Hippocampal formation (tissue), 2 donors: ENCODE measurements around the gene RAB11FIP3.

Experiments used
- DNase-seq, 2 donors: peaks; one replicate each; lab custom pipeline; 2025; lab: John Stamatoyannopoulos, UW

The RAB11FIP3 gene

GRCh38 chr16:554640-555365 lies 129.4 kb downstream of the RAB11FIP3 start:
- no peak for DNase-seq

DNA sequence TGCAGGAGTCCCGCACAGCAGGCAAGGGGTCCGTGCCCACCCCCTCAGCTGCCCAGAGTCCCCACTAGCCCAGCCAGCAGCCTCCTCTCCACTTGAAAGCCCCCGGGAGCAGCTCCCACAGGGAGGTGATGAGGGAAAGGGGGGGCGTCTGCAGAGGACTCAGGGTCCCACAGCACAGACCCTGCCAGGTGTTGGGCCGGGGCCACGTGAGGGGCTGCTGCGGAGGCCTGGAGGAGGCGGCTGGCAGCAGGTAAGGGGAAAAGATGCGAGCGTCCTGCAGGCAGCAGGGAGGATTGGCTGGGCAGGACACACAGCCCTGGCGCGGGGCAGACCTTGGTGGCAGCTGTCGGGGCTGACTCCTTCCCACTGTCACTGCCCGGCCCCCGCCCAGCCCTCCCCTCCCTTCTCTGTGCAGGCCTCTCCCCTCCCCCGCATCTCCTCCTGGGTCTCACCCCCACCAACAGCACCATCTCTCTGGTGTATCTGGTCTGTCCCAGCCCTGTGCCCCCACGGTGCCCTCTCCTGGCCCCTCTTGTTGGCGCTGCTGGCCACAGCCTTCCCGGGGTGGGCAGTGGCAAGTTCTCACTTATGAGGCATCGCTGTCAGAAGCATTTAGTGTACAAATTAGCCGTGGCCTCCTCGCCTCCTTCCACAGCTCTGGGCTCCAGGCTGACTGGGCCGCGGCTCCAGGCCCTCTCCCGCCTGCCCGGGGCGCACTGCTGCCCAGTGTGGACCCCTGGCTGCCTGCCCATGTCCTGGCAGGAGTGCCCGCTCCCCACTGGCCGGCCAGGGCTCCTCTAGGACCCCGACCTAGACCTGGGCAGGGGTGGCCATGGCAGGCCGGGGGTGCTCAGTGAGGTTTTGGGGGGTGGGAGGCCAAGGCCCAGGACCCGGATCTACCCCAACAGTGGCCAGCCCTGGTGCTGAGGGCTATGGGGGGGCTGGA lies 130.4 kb downstream of the RAB11FIP3 start:
- DNase-seq, result no peak

DNA sequence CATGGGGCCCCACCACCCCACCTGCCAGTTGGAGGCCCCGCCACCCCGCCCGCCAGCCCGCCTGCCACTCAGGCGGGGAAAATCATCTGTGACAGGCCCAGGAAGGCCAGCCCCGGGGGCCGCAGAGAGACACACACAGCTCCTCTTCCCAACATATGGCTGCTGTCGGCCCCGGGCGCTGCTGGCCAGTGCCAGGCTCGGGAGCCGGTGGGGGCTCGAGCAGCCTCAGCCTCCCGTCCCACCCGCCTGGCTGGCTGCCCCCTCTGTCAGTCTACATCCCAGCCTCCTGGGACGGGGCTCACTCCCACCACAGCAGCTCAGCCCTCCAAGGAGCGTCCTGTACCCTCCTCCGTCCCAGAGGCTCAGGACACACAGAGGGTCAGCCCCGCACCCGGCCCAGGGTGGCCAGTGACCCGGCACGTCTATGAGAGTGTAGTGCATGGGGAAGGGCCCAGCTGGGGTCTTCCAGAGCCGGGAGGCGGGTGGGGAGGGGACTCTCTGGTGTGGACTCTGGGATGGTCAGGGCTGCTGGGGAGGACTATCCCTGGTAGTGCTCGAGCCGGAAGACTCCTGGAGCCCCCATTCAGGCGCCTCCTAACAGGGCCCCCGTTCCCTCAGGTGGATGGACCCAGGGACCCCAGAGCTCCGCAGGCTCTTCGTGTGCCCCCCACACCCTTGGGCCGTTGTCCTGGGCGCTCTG lies 131.2 kb downstream of the RAB11FIP3 start:
- DNase-seq, result no peak

- no peak for DNase-seq
These were observed 132.2 kb downstream of the RAB11FIP3 start for GRCh38 chr16:557463-558297.

DNA sequence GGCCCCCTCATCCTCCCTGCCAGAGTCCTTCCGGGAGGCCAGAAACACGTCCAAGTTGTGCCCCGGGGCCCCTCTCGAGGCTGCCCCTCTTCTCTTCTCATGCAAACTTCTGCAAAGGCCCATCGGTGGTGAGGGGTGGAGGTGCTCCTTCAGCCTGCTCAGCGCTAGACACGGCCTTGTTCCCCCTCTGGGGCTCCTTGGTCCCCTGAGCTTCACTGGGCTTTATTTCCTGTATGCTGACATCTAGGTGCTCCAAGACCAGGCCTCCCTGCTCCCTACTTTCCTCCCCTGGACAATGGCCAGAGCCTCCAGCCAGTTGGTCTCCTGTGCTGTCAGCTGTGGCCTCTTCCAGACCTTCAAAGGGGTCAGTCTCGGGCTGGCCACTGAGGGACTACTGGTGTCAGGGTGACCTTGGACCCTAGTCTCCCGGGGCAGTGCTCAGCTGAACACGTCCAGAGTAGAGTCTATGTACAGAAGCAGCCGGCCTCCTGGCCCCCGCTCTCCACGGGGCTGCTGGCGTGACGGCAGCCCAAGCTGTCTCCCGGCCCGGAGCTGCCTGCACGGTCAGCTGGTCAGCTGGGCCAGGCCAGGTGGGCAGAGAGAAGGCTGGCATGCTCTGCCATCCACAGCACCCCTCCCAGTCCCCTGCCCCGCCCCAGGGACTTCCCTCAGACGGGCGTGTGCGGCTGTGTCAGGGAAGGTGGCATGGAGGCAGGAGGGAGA lies 133.0 kb downstream of the RAB11FIP3 start:
- no peak for DNase-seq

DNA sequence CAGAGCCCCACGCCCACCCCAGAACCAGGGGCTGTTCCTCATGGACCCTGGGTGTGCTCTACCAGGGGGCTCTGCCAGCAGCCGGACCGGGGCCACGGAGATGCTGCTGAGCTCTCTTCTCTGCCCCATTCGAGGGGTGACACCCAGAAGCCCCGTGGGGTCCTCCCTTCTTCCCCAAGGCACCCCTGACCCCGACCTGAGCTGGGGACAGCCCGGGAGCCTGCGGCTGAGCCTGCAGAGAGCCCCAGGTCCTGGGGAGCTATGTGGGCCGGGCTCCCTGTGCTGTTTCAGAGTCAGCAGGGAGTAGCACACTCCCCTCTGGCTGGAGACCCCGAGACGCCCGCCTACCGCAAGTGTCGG lies 133.6 kb downstream of the RAB11FIP3 start:
- no peak for DNase-seq

DNA sequence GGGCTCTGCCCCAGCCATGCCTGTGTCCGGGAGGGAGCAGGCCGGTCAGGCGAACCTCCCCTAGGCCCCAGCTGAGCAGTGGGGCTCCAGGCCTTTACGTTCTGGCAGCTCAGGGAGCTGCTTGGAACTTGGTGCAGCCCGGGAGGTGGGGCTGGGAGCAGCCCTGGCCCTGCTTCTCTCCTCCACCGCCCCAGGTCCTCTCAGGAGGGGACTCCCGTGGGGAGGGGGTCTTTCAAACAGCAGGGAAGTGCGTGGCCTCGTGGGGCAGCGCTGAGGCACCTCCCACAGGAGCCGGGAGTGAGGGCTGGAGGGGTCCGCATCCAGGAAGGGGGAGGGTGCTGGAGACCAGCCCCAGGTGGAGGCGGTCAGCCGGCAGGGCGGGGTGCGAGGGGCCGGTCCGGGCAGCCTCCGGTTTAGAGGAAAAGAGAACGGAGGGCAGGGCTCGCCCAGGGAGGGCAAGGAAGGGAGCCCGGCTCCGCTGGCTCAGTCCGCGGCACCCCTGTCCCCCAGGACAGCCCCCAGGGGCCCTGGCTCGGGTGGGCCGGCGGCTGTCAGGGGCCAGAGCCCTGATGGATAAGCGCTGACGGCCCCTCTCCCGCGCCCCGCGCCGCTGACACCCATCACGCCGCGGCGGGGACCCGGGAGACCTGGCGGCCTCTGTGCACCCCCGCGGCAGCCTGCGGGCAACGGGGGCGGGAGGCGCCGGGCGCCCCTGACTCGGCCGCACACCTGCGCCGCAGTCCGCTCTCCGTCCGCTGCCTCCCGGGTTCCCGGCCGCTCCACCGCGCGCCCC lies 134.2 kb downstream of the RAB11FIP3 start:
- no peak for DNase-seq

- DNase-seq, result no peak
These were observed 134.8 kb downstream of the RAB11FIP3 start, which contains the start of gene PRR35 for GRCh38 chr16:560204-560700. TSS of gene PRR35 (plus strand) at chr16:560394. CDS start at chr16:563295, 2,901 bp downstream.

- no peak for DNase-seq
These were observed 135.4 kb downstream of the RAB11FIP3 start for GRCh38 chr16:560701-561412.

DNA sequence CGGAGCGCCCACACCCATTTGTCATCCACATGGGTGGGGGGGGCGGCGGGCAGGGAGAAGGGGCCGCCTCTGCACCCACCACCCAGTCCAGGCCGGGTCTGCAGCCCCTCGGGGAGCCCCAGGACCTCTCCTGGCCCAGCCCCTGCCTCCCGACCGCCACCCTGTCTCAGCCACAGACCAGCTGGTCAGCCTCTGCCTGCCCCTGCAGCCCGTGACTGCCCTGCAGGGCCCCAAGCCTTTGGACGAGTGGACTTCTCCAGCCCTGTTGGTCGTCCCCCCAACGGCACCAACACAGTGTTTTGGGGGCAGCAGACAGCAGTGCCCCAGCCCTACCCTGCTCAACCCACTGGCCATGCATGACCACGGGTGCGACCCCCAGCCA lies 136.0 kb downstream of the RAB11FIP3 start:
- DNase-seq, result no peak

GRCh38 chr16:561957-562938 lies 136.8 kb downstream of the RAB11FIP3 start:
- DNase-seq, result no peak

DNA sequence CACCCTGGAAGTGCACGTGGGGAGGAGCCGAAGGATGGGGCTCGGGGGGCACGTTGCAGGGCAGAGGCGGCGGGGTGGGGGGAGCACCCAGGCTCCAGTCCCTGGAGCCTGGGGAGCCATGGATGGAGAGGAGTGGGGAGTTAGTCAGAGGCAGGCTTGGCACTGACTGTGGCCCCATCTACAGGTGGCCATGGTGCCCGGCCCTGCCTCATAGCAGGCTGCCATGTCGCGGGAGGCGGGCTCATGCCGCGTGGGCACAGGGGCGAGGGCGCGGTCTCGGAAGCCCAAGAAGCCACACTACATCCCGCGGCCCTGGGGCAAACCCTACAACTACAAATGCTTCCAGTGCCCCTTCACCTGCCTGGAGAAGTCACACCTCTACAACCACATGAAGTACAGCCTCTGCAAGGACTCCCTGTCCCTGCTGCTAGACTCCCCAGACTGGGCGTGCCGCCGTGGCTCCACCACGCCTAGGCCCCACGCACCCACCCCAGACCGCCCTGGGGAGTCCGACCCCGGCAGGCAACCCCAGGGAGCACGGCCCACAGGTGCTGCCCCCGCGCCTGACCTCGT lies 137.7 kb downstream of the RAB11FIP3 start:
- DNase-seq, result no peak

DNA sequence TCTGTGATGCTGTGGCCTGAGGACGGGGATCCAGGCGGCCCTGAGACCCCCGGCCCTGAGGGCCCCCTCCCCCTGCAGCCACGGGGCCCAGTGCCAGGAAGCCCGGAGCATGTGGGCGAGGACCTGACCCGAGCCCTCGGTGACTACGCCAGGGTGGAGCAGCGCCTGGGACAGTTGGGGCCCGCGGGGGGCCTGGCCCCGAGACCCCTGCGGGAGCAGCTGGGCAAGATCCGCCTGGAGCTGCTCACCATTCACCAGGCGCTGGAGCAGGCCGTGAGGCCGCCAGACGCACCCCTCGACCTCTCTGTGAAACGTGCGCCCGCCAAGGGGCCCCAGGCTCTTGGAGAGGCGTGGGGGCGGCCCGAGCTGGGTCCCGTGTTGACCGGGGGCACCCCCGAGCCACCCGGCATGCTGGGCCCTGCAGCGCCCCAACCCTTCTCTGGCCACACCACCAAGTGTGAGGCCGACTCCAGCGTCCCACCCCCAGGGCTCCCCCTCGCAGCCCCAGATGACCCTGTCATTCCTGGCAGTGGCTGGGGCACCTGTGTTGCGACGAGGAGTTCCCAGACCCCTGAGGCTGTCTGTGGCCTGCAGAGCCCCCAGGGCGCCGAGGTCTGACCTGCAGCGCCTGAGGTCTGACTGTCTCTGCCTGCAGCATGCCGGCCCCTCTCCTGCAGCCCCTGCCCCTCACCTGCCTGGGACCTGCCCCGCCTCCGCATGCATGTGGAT lies 139.4 kb downstream of the RAB11FIP3 start:
- no peak for DNase-seq

GRCh38 chr16:565419-566330 lies 140.2 kb downstream of the RAB11FIP3 start:
- DNase-seq, result no peak

DNA sequence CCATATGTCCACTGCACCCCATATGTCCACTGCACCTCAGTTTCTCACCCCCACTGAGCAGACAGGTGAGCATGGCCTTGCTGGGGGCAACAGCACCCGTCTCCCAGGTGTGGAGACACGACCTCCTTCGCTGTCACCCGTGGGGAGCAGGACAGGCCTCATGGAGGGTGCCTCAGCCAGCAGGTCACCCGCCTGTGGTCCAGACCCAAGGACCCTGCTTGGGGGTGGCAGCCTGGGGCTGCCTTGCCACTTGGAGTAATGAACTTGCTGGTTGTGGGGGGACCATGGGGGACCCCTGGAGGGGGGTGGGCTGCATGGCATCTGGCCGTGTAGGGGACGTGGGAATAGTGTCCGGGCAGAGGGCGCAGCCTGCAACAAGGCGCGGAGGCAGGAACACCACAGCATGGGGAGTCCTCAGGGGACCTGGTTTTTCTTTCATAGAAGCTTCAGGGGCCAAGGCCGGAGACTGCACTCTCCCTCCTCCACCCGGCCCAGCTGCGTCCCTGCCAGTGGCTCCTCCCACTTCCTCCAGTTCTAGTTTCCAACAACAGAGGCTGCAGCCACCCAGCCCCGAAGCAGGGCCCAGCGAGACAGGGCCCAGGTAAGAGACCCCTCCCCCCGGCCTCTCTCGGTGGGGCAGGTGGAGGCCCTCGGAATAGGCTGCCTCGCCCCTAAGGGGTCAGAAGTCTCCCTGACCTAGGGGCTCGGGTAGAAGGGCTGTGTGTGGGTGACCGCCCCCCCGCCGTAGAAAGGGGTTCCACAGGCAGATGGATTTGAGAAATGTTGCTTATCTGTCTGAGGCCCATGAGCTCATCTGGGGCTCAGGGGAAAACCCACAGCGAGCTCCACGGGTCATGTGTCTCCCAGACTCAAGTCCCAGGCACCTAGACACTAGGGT lies 141.3 kb downstream of the RAB11FIP3 start, which contains the start of gene NHLRC4:
Gene NHLRC4, plus strand, starts transcription at position 531 of the 898 bp plus-strand sequence. CDS start 1,043 bp downstream, outside the sequence.
- DNase-seq, result no peak
